ENCODE results near the gene ZNF630. TPM values are rescaled to one million over a fixed set of nuclear protein-coding genes. Genes with fewer than 3 reads are reported as not detected.

Gene ZNF630
- total and polyA plus RNA-seq, 10 of the 15 experiments (the other 5 are each of a cell fraction or from before 2014, with no cell fraction given), result 0.96 to 1.9 (median 1.2) TPM

GRCh38 chrX:48071064-48071985, at the start of gene ZNF630 (continued):
- TF ChIP-seq SUZ12 (IDR thresholded peaks at IDR 0.05; ENCODE audit: unreplicated experiment), result no peak
- no peak; the same call in 1 of the 2 replicates for TF ChIP-seq NBN (IDR thresholded peaks at IDR 0.05)
- TF ChIP-seq, protein P1, sequence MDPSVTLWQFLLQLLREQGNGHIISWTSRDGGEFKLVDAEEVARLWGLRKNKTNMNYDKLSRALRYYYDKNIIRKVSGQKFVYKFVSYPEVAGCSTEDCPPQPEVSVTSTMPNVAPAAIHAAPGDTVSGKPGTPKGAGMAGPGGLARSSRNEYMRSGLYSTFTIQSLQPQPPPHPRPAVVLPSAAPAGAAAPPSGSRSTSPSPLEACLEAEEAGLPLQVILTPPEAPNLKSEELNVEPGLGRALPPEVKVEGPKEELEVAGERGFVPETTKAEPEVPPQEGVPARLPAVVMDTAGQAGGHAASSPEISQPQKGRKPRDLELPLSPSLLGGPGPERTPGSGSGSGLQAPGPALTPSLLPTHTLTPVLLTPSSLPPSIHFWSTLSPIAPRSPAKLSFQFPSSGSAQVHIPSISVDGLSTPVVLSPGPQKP (IDR thresholded peaks at IDR 0.05; ENCODE audit: low read depth, low read length), result no peak
- no peak for TF ChIP-seq MYB (IDR thresholded peaks at IDR 0.05; ENCODE audit: borderline replicate concordance, low read depth, low read length)
- 0 out of 2 replicates have a peak, but pooled peaks have one; percentile 29 for TF ChIP-seq DPF2 (IDR thresholded peaks at IDR 0.05)
- no peak for TF ChIP-seq TCF12 (IDR thresholded peaks at IDR 0.05; ENCODE audit: low read depth, low read length)
- 0 out of 2 replicates have a peak, but pooled peaks have one; percentile 13 for TF ChIP-seq NR2F1 (conservative IDR thresholded peaks at IDR 0.05)
- TF ChIP-seq, protein P2, sequence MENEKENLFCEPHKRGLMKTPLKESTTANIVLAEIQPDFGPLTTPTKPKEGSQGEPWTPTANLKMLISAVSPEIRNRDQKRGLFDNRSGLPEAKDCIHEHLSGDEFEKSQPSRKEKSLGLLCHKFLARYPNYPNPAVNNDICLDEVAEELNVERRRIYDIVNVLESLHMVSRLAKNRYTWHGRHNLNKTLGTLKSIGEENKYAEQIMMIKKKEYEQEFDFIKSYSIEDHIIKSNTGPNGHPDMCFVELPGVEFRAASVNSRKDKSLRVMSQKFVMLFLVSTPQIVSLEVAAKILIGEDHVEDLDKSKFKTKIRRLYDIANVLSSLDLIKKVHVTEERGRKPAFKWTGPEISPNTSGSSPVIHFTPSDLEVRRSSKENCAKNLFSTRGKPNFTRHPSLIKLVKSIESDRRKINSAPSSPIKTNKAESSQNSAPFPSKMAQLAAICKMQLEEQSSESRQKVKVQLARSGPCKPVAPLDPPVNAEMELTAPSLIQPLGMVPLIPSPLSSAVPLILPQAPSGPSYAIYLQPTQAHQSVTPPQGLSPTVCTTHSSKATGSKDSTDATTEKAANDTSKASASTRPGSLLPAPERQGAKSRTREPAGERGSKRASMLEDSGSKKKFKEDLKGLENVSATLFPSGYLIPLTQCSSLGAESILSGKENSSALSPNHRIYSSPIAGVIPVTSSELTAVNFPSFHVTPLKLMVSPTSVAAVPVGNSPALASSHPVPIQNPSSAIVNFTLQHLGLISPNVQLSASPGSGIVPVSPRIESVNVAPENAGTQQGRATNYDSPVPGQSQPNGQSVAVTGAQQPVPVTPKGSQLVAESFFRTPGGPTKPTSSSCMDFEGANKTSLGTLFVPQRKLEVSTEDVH (IDR thresholded peaks at IDR 0.05; ENCODE audit: low read depth, partially characterized antibody), result no peak
- no peak for TF ChIP-seq RCOR1 (conservative IDR thresholded peaks at IDR 0.05; ENCODE audit: low read depth, low read length)
- TF ChIP-seq, protein P3, sequence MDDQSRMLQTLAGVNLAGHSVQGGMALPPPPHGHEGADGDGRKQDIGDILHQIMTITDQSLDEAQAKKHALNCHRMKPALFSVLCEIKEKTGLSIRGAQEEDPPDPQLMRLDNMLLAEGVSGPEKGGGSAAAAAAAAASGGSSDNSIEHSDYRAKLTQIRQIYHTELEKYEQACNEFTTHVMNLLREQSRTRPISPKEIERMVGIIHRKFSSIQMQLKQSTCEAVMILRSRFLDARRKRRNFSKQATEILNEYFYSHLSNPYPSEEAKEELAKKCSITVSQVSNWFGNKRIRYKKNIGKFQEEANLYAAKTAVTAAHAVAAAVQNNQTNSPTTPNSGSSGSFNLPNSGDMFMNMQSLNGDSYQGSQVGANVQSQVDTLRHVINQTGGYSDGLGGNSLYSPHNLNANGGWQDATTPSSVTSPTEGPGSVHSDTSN (IDR thresholded peaks at IDR 0.05; ENCODE audit: insufficient replicate concordance, low read depth, low read length), result peak; percentile 95
- TF ChIP-seq, protein P4, sequence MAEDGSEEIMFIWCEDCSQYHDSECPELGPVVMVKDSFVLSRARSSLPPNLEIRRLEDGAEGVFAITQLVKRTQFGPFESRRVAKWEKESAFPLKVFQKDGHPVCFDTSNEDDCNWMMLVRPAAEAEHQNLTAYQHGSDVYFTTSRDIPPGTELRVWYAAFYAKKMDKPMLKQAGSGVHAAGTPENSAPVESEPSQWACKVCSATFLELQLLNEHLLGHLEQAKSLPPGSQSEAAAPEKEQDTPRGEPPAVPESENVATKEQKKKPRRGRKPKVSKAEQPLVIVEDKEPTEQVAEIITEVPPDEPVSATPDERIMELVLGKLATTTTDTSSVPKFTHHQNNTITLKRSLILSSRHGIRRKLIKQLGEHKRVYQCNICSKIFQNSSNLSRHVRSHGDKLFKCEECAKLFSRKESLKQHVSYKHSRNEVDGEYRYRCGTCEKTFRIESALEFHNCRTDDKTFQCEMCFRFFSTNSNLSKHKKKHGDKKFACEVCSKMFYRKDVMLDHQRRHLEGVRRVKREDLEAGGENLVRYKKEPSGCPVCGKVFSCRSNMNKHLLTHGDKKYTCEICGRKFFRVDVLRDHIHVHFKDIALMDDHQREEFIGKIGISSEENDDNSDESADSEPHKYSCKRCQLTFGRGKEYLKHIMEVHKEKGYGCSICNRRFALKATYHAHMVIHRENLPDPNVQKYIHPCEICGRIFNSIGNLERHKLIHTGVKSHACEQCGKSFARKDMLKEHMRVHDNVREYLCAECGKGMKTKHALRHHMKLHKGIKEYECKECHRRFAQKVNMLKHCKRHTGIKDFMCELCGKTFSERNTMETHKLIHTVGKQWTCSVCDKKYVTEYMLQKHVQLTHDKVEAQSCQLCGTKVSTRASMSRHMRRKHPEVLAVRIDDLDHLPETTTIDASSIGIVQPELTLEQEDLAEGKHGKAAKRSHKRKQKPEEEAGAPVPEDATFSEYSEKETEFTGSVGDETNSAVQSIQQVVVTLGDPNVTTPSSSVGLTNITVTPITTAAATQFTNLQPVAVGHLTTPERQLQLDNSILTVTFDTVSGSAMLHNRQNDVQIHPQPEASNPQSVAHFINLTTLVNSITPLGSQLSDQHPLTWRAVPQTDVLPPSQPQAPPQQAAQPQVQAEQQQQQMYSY (CRISPR knock-in tag; IDR thresholded peaks at IDR 0.05), result no peak
- TF ChIP-seq, protein P5, sequence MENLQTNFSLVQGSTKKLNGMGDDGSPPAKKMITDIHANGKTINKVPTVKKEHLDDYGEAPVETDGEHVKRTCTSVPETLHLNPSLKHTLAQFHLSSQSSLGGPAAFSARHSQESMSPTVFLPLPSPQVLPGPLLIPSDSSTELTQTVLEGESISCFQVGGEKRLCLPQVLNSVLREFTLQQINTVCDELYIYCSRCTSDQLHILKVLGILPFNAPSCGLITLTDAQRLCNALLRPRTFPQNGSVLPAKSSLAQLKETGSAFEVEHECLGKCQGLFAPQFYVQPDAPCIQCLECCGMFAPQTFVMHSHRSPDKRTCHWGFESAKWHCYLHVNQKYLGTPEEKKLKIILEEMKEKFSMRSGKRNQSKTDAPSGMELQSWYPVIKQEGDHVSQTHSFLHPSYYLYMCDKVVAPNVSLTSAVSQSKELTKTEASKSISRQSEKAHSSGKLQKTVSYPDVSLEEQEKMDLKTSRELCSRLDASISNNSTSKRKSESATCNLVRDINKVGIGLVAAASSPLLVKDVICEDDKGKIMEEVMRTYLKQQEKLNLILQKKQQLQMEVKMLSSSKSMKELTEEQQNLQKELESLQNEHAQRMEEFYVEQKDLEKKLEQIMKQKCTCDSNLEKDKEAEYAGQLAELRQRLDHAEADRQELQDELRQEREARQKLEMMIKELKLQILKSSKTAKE (IDR thresholded peaks at IDR 0.05; ENCODE audit: low read depth, poor library complexity, severe bottlenecking), result no peak
- TF ChIP-seq TBL1XR1 (IDR thresholded peaks at IDR 0.05; ENCODE audit: low read depth, low read length), result no peak
- TF ChIP-seq POU2F2 (IDR thresholded peaks at IDR 0.05; ENCODE audit: borderline replicate concordance, low read depth, low read length), result peak; percentile 79; the same call in 2 of the 3 replicates
- TF ChIP-seq SIX5 (IDR thresholded peaks at IDR 0.05; ENCODE audit: low read depth, low read length, severe bottlenecking), result no peak
- no peak for TF ChIP-seq EZH2 (IDR thresholded peaks at IDR 0.05; ENCODE audit: borderline replicate concordance, control insufficient read depth, low read depth, low read length)
- TF ChIP-seq ZBED1 (IDR thresholded peaks at IDR 0.05; ENCODE audit: borderline replicate concordance), result no peak
